NCI-H526 (cell line): Measurements from ENCODE around the gene TMEM151B.
"Not testable (repeated sequence)": the region's sequence is repeated elsewhere in the genome, so short reads cannot be mapped to it uniquely, and the experiment has no call there.

Experiments used
- DNase-seq, 2 experiments: peaks; one replicate each; lab custom pipeline; 2025; lab: John Stamatoyannopoulos, UW

TMEM151B gene

GRCh38 chr6:44269921-44270525 is at the start of gene TMEM151B:
TMEM151B (plus strand) TSS chr6:44270450; CDS start chr6:44270743, 293 bp downstream.
- DNase-seq, result peak in 1 of 2 experiments; percentile 40

GRCh38 chr6:44220913-44221290 is 49.3 kb upstream of the TMEM151B start:
- no peak for DNase-seq

- DNase-seq, result peak; percentile 68 to 88
Observed at GRCh38 chr6:44221291-44221960, 48.8 kb upstream of the TMEM151B start.

DNA sequence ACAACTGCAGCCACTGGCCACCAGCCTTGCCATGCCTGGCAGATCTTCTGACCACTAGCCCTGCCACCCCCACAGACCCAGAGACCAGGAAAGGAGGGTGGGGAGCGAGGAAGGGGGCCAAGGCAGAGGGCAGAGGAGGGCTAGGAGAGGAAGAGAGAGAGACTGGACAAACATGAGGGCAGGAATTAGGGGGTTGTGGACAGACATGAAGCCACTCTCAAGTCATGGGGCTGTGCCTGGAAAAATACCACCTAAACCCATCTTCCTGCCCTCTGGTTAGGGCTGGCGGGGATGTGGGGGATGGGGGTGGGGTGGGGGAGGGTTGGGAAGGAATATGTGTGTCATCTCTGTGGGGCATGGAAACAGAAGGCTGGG is 48.3 kb upstream of the TMEM151B start:
- no peak for DNase-seq

DNA sequence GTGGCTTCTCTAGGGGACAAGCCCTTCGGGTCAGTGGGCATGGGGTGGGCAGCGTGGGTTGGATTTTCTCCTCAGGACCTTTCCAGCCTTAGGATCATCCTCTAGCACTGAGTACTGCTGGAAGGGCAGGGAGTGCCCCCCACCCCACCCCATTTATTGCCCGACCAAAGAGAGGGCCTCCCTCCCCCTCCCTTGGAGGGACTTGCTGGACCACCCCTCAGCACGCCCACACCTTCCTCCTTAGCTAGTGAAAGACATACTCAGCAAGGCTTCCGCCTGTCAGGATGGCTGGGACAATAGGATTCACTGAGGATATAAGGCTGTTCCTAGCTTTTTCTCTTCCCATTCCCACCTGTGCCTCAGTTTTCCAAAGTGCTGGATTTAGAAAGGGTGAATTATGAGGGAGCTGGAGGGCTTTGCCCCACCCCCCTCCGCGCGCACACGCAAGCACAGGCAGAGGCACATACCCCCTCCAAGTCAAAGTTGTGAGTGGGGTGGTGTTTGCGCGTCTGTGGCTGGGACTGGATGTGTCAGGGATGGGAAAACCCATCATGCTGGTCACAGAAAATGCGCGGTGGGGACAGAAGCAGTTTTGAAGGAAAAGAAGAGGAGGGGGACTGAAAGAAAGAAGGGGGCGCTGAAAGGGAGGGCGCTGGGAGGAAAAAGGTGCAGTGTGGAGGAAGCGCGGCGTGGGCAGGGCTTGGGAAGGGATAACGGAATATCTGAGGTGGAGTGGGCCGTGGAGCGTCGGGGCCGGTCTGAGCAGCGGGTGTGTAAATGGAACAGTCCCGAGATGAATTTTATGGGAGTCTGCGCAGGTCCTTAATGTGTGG is 47.5 kb upstream of the TMEM151B start:
- DNase-seq, result peak in 1 of 2 experiments; percentile 44

- peak; percentile 18 to 92 for DNase-seq
Observed at GRCh38 chr6:44223319-44224028, 46.8 kb upstream of the TMEM151B start, which contains the start of gene SLC29A1. SLC29A1 (plus strand) TSS chr6:44223595; CDS start chr6:44227314, 3,719 bp downstream.

DNA sequence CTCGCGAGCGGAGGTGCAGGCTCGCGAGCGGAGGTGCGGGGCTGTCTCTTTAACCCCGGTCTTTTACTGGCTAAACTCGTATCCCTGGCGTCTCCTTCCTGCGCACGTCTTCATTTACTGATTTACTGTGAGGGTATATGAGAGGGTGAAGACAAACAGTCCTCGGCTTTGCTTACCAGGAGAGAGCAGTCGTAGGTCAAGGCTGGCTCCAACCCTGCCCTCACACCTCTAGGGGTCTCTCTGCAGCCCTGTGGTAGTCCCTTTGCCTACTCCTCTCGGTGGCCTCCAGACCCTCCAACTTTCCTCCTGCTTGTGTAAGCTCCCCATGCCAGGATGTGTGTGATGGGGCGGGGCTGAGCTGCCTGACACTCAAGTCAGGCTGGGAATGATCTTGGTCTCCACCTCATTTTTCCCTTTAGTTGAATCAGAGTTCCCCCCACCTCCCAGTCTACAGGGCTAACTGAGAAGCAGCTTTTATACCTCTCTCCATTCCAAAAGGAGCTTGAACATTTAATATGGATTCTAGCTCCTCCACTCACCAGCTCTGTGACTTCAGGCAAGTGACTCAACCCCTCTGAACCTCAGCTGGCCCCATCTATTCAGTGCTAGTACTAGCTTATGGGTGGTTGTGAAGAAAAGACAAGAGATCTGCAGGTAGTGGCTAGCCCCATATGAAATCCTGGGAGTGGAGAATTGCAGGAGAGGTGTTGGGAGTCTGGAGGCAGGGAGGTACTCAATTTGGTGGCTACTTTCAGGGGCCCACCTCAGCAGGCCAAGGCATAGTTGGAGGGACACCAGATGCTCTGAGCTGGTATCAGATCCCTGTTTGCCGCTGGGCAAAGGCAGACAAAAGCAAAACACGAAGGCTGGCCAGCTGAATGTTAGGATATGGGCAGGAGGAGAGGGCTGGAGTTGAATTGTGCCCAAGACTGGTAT is 46.0 kb upstream of the TMEM151B start:
- peak in 1 of 2 experiments; percentile 47 for DNase-seq

DNA sequence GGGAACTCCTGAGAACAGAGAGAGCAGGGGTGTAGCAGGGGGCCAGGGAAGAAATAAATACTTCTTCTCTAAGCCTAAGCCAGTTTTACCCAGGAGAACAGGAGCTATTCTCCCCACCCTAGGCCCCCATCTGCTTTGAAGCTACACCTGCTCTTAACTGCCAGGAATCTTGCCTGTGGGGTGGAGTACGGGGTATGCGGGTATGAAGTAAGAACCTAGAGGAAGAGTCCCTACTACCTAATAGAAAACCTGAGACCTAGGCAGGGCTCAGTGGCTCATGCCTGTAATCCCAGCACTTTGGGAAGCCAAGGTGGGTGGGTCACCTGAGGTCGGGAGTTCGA is 45.3 kb upstream of the TMEM151B start:
- no peak for DNase-seq

- no peak for DNase-seq
Observed at GRCh38 chr6:44225579-44226325, 44.5 kb upstream of the TMEM151B start.

DNA sequence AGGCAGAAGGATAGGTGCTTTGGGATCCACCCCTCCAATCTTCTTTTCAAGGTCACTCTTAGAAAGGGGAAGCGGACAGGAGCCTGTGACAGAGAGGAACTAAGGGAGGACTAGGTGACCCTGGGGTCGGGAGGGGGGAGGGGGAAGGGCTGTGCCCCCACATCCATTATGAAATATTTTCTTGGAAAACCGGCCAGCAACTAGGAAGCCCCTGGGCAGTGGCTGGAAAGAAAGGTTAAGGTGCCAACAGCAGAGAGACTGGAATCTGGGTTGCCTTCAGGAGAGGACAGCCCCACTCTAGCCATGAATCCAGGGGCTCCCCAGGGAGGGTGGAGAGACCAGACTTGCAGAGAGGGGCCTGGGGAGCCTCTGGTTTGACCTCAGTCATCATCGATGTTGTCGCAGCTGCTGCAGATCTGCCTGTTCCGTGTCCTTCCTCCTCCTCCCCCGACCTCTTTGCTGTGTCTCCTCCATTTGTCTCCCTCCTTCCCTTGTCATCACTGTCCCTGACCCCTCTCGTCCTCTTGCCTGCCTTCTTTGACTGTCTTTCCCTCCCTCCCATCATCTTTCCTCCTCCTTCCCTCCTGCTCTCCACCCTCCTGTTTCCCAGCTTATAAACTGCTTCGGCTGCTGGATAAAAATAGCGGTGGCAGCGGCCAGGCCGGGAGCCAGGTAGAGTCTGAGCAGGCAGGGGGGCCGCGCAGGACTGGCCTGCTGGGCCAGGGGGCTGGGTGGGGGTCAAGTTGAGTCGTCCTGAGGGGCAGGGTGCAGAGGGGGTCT is 43.7 kb upstream of the TMEM151B start:
- DNase-seq, result no peak

- peak in 1 of 2 experiments; percentile 24 for DNase-seq
Observed at GRCh38 chr6:44227148-44227793, 43.0 kb upstream of the TMEM151B start.

DNA sequence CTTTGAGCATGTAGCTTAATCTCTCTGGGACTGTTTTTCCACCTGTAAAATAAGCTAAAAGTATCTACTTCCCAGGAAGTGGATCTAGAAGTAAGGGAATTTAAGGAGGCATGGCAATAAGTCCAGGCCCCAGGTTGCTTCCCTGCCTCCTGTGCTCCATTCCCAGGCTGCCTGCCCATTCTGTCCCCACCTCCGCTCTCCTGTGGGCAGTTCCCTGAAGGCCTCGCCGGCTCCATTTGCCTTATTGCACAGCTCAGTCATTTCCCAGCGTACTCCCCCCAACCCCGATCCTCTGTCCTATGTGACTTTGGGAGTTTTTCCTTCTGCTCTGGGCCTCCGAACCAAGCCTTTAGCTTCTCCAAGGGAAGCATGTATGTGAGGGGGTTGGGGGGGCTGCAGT is 42.2 kb upstream of the TMEM151B start:
- DNase-seq, result no peak

DNA sequence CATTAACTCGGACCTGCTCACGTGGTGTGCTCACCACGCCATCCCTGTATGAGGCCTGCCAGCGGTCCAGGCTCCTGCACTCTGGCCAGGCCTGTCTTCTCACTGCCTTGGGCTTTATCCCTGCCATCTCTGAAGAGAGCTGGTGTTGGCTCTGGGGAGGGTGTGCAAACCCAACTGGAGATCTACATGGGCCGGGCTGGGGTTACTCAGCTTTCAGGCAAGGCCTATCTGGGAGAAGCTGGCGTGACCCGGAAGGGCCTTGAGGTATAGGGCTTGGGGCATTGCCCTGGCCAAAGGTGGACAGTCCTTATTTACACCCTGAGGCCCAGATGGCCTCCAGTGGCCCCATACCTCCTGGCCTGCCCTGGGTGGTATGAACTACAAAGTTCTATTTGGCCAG is 41.8 kb upstream of the TMEM151B start:
- no peak for DNase-seq

- DNase-seq, result no peak
Observed at GRCh38 chr6:44228836-44229235, 41.4 kb upstream of the TMEM151B start.

DNA sequence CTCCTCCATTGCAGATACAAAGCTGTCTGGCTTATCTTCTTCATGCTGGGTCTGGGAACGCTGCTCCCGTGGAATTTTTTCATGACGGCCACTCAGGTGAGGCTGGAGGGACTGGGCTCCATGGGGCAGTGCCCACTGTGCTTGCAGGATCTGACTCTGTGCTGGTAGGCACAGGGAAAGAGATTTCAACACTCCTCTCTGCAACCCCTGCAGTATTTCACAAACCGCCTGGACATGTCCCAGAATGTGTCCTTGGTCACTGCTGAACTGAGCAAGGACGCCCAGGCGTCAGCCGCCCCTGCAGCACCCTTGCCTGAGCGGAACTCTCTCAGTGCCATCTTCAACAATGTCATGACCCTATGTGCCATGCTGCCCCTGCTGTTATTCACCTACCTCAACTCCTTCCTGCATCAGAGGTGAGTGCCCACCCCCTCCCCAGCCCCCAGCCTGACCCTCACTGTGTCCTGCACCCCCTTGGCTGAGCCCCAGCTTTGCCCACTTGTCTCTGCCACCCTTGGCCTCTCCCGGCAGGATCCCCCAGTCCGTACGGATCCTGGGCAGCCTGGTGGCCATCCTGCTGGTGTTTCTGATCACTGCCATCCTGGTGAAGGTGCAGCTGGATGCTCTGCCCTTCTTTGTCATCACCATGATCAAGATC is 40.7 kb upstream of the TMEM151B start:
- DNase-seq, result no peak

- DNase-seq, result no peak
Observed at GRCh38 chr6:44230034-44230675, 40.1 kb upstream of the TMEM151B start.

GRCh38 chr6:44231426-44231825 is 38.8 kb upstream of the TMEM151B start:
- not testable (repeated sequence) for DNase-seq
